HUES48 (cell line): ENCODE results near the gene LRP6.

Experiments
- H3K27ac ChIP-seq: one replicate; pipeline ENCODE4 v1.7.0; 2013; ENCODE audit warnings: low read depth, low read length, inconsistent platforms
- H3K27me3 ChIP-seq: 2 replicates; pipeline ENCODE4 v1.6.1; 2013; ENCODE audit warnings: mild to moderate bottlenecking, low read length; ENCODE audit not compliant: control insufficient read depth, insufficient read depth
- H3K36me3 ChIP-seq: 2 replicates; pipeline ENCODE4 v1.6.1; 2013; ENCODE audit warnings: low read length; ENCODE audit not compliant: control insufficient read depth, insufficient read depth
- H3K4me1 ChIP-seq: 2 replicates; pipeline ENCODE4 v1.6.1; 2013; ENCODE audit warnings: mild to moderate bottlenecking, low read length; ENCODE audit not compliant: control insufficient read depth, insufficient read depth
- H3K4me3 ChIP-seq: 2 replicates; pipeline ENCODE4 v1.5.1; 2013; ENCODE audit warnings: mild to moderate bottlenecking, low read depth, low read length
- H3K9ac ChIP-seq: 2 replicates; pipeline ENCODE4 v1.6.1; 2013; ENCODE audit warnings: mild to moderate bottlenecking, low read depth, low read length, moderate library complexity
- H3K9me3 ChIP-seq: 2 replicates; pipeline ENCODE4 v1.6.1; 2013; ENCODE audit warnings: low read length; ENCODE audit not compliant: control insufficient read depth, insufficient read depth

The LRP6 gene

GRCh38 chr12:12181511-12181910 is 85.3 kb downstream of the LRP6 start:
- Histone ChIP-seq H3K9ac (no peak overlapping the region), H3K27me3 (no peaks in the 10 kb centered on the region), H3K27ac (no peak overlapping the region), H3K4me1 (no peaks in the 10 kb centered on the region; the same call in 1 of the 2 replicates), H3K9me3 (no peaks in the 10 kb centered on the region), H3K4me3 (no peak overlapping the region), H3K36me3 (peaks cover 53% of the 10 kb centered on the region)

GRCh38 chr12:12180575-12180974 is 86.3 kb downstream of the LRP6 start:
- H3K9me3 ChIP-seq, result no peaks in the 10 kb centered on the region
- H3K27ac ChIP-seq, result no peak overlapping the region
- no peak overlapping the region for H3K9ac ChIP-seq
- H3K27me3 ChIP-seq, result no peaks in the 10 kb centered on the region
- no peaks in the 10 kb centered on the region; the same call in 1 of the 2 replicates for H3K4me1 ChIP-seq
- no peak overlapping the region for H3K4me3 ChIP-seq
- H3K36me3 ChIP-seq, result peaks cover 53% of the 10 kb centered on the region

- H3K27me3 ChIP-seq, result no peaks in the 10 kb centered on the region
- H3K9me3 ChIP-seq, result no peaks in the 10 kb centered on the region
- no peak overlapping the region for H3K9ac ChIP-seq
- H3K27ac ChIP-seq, result no peak overlapping the region
- no peak overlapping the region for H3K4me3 ChIP-seq
- peaks cover 53% of the 10 kb centered on the region for H3K36me3 ChIP-seq
- no peaks in the 10 kb centered on the region; the same call in 1 of the 2 replicates for H3K4me1 ChIP-seq
Measured at GRCh38 chr12:12180136-12180535, 86.7 kb downstream of the LRP6 start.

GRCh38 chr12:12178559-12178958 is 88.3 kb downstream of the LRP6 start:
- Histone ChIP-seq H3K9ac (no peak overlapping the region), H3K4me1 (no peaks in the 10 kb centered on the region; the same call in 1 of the 2 replicates), H3K27ac (no peak overlapping the region)

GRCh38 chr12:12176402-12176801 is 90.4 kb downstream of the LRP6 start:
- no peak overlapping the region for H3K27ac ChIP-seq

More at GRCh38 chr12:12178559-12178958, 88.3 kb downstream of the LRP6 start:
- no peaks in the 10 kb centered on the region for H3K27me3 ChIP-seq
- peaks cover 49% of the 10 kb centered on the region for H3K36me3 ChIP-seq
- H3K4me3 ChIP-seq, result no peak overlapping the region
- no peaks in the 10 kb centered on the region for H3K9me3 ChIP-seq

GRCh38 chr12:12171991-12172511 is 94.8 kb downstream of the LRP6 start:
- Histone ChIP-seq H3K36me3 (no peaks in the 10 kb centered on the region; the same call in 1 of the 2 replicates), H3K9me3 (no peaks in the 10 kb centered on the region), H3K4me1 (no peaks in the 10 kb centered on the region), H3K27ac (no peak overlapping the region), H3K9ac (no peak overlapping the region), H3K27me3 (no peaks in the 10 kb centered on the region), H3K4me3 (no peak overlapping the region)

More at GRCh38 chr12:12176402-12176801, 90.4 kb downstream of the LRP6 start:
- Histone ChIP-seq H3K27me3 (no peaks in the 10 kb centered on the region), H3K9me3 (no peaks in the 10 kb centered on the region), H3K4me1 (no peaks in the 10 kb centered on the region), H3K4me3 (no peak overlapping the region), H3K36me3 (peaks cover 37% of the 10 kb centered on the region), H3K9ac (no peak overlapping the region)

GRCh38 chr12:12167847-12168246 is 99.0 kb downstream of the LRP6 start:
- H3K36me3 ChIP-seq, result peaks cover 19% of the 10 kb centered on the region
- H3K9ac ChIP-seq, result no peak overlapping the region
- no peak overlapping the region for H3K4me3 ChIP-seq
- no peaks in the 10 kb centered on the region for H3K9me3 ChIP-seq
- H3K27ac ChIP-seq, result no peak overlapping the region
- no peaks in the 10 kb centered on the region for H3K4me1 ChIP-seq
- no peaks in the 10 kb centered on the region for H3K27me3 ChIP-seq

GRCh38 chr12:12166751-12167150 is 100.1 kb downstream of the LRP6 start:
- H3K27me3 ChIP-seq, result no peaks in the 10 kb centered on the region
- H3K36me3 ChIP-seq, result peaks cover 26% of the 10 kb centered on the region
- no peak overlapping the region for H3K4me3 ChIP-seq
- H3K4me1 ChIP-seq, result no peaks in the 10 kb centered on the region
- no peaks in the 10 kb centered on the region for H3K9me3 ChIP-seq
- no peak overlapping the region for H3K9ac ChIP-seq
- no peak overlapping the region for H3K27ac ChIP-seq

- Histone ChIP-seq H3K4me3 (no peak overlapping the region), H3K9ac (no peak overlapping the region), H3K27me3 (no peaks in the 10 kb centered on the region), H3K27ac (no peak overlapping the region), H3K9me3 (no peaks in the 10 kb centered on the region), H3K36me3 (peaks cover 79% of the 10 kb centered on the region), H3K4me1 (no peaks in the 10 kb centered on the region)
Measured at GRCh38 chr12:12159988-12160387, 106.9 kb downstream of the LRP6 start.

- Histone ChIP-seq H3K9ac (no peak overlapping the region), H3K4me1 (no peaks in the 10 kb centered on the region), H3K27ac (no peak overlapping the region), H3K4me3 (no peak overlapping the region), H3K27me3 (no peaks in the 10 kb centered on the region), H3K9me3 (no peaks in the 10 kb centered on the region), H3K36me3 (peaks cover 76% of the 10 kb centered on the region)
Measured at GRCh38 chr12:12158858-12159257, 108.0 kb downstream of the LRP6 start.

GRCh38 chr12:12157424-12157823 is 109.4 kb downstream of the LRP6 start:
- H3K4me3 ChIP-seq, result no peak overlapping the region
- no peaks in the 10 kb centered on the region for H3K4me1 ChIP-seq
- H3K36me3 ChIP-seq, result peaks cover 74% of the 10 kb centered on the region
- H3K27me3 ChIP-seq, result no peaks in the 10 kb centered on the region
- no peak overlapping the region for H3K27ac ChIP-seq
- H3K9me3 ChIP-seq, result no peaks in the 10 kb centered on the region
- H3K9ac ChIP-seq, result no peak overlapping the region
